H9 (cell line): ENCODE measurements around the gene COQ5. TPM values are rescaled to one million over a fixed set of nuclear protein-coding genes. Genes with fewer than 3 reads are reported as not detected.

Experiments used
- DNase-seq: peaks from one replicate; pipeline ENCODE4 v3.0.0-alpha.2; 2017
- H2AFZ ChIP-seq: one replicate; pipeline ENCODE4 v1.6.1; 2013; ENCODE audit warnings: mild to moderate bottlenecking, low read length, control low read depth, moderate library complexity
- H2AK5ac ChIP-seq: 2 replicates; pipeline ENCODE4 v1.6.1; 2013; ENCODE audit warnings: low read length, control low read depth, mixed read lengths; ENCODE audit not compliant: insufficient read length
- H2BK120ac ChIP-seq: one replicate; pipeline ENCODE4 v1.6.1; 2013; ENCODE audit warnings: low read depth, mild to moderate bottlenecking, low read length, control low read depth, inconsistent platforms; ENCODE audit not compliant: poor library complexity, severe bottlenecking
- H2BK12ac ChIP-seq: 2 replicates; pipeline ENCODE4 v1.6.1; 2013; ENCODE audit warnings: low read length, control low read depth, mixed read lengths, low read depth; ENCODE audit not compliant: insufficient read length
- H2BK15ac ChIP-seq: 2 replicates; pipeline ENCODE4 v1.6.1; 2013; ENCODE audit warnings: low read depth, low read length, control low read depth
- H2BK20ac ChIP-seq: one replicate; pipeline ENCODE4 v1.6.1; 2013; ENCODE audit warnings: low read depth, mild to moderate bottlenecking, low read length, control low read depth, inconsistent platforms; ENCODE audit not compliant: poor library complexity, severe bottlenecking
- H2BK5ac ChIP-seq: 2 replicates; pipeline ENCODE4 v1.6.1; 2013; ENCODE audit warnings: low read length, control low read depth, mixed read lengths; ENCODE audit not compliant: insufficient read length
- H3K14ac ChIP-seq: 2 replicates; pipeline ENCODE4 v1.6.1; 2013; ENCODE audit warnings: low read length, control low read depth; ENCODE audit not compliant: insufficient read depth
- H3K18ac ChIP-seq: 2 replicates; pipeline ENCODE4 v1.6.1; 2013; ENCODE audit warnings: low read depth, mild to moderate bottlenecking, mixed read lengths, low read length, control low read depth; ENCODE audit not compliant: insufficient read length
- H3K23ac ChIP-seq: 2 replicates; pipeline ENCODE4 v1.6.1; 2013; ENCODE audit warnings: low read length, control low read depth, mixed read lengths, low read depth; ENCODE audit not compliant: insufficient read length
- H3K23me2 ChIP-seq: 2 replicates; pipeline ENCODE4 v1.6.1; 2013; ENCODE audit warnings: low read depth, mild to moderate bottlenecking, mixed read lengths, low read length, control low read depth; ENCODE audit not compliant: insufficient read length, poor library complexity, severe bottlenecking
- H3K27ac ChIP-seq: 2 replicates; pipeline ENCODE4 v1.5.1; 2013; ENCODE audit warnings: low read length, control low read depth, mixed read lengths, low read depth; ENCODE audit not compliant: insufficient read length
- H3K27me3 ChIP-seq: 2 replicates; pipeline ENCODE4 v1.6.1; 2013; ENCODE audit warnings: low read length, control low read depth, inconsistent platforms; ENCODE audit not compliant: insufficient read depth
- H3K4ac ChIP-seq: 2 replicates; pipeline ENCODE4 v1.6.1; 2013; ENCODE audit warnings: low read depth, mild to moderate bottlenecking, control low read depth, inconsistent platforms, low read length, moderate library complexity
- H3K4me1 ChIP-seq: 2 replicates; pipeline ENCODE4 v1.6.1; 2013; ENCODE audit warnings: low read length, control low read depth, inconsistent platforms; ENCODE audit not compliant: insufficient read depth
- H3K4me2 ChIP-seq: 2 replicates; pipeline ENCODE4 v1.6.1; 2013; ENCODE audit warnings: low read length, control low read depth, mixed read lengths; ENCODE audit not compliant: insufficient read length, insufficient read depth
- H3K56ac ChIP-seq: 2 replicates; pipeline ENCODE4 v1.6.1; 2013; ENCODE audit warnings: low read depth, mild to moderate bottlenecking, mixed read lengths, low read length, control low read depth; ENCODE audit not compliant: insufficient read length
- H3K79me1 ChIP-seq: 2 replicates; pipeline ENCODE4 v1.6.1; 2013; ENCODE audit warnings: low read depth, mild to moderate bottlenecking, moderate library complexity, low read length, control low read depth, inconsistent platforms; ENCODE audit not compliant: insufficient read depth, poor library complexity, severe bottlenecking
- H3K79me2 ChIP-seq: 2 replicates; pipeline ENCODE4 v1.6.1; 2013; ENCODE audit warnings: low read length, control low read depth, inconsistent platforms; ENCODE audit not compliant: insufficient read depth
- H3K9ac ChIP-seq: 2 replicates; pipeline ENCODE4 v1.6.1; 2013; ENCODE audit warnings: low read length, control low read depth, mixed read lengths; ENCODE audit not compliant: insufficient read length; ENCODE audit errors: extremely low read depth
- H3K9me3 ChIP-seq: one replicate; pipeline ENCODE4 v1.6.1; 2013; ENCODE audit warnings: low read depth, low read length, inconsistent platforms; ENCODE audit not compliant: control insufficient read depth
- H3T11ph ChIP-seq: one replicate; pipeline ENCODE4 v1.6.1; 2013; ENCODE audit warnings: mild to moderate bottlenecking, low read length, control low read depth, inconsistent platforms
- H4K20me1 ChIP-seq: one replicate; pipeline ENCODE4 v1.6.1; 2013; ENCODE audit not compliant: control insufficient read depth, insufficient read length, insufficient read depth
- H4K5ac ChIP-seq: 2 replicates; pipeline ENCODE4 v1.6.1; 2013; ENCODE audit warnings: low read depth, mild to moderate bottlenecking, mixed read lengths, low read length, control low read depth; ENCODE audit not compliant: insufficient read length
- H4K8ac ChIP-seq: replicated peaks from 2 replicates; pipeline ENCODE4 v1.6.1; 2013; ENCODE audit warnings: low read length, control low read depth, mixed read lengths, low read depth; ENCODE audit not compliant: insufficient read length
- H4K91ac ChIP-seq: 2 replicates; pipeline ENCODE4 v1.6.1; 2013; ENCODE audit warnings: low read depth, mild to moderate bottlenecking, moderate library complexity, mixed read lengths, low read length, control low read depth; ENCODE audit not compliant: insufficient read length
- H3K27ac Mint-ChIP-seq, 3 experiments: 2 replicates in 2 of 3; 3 replicates in 1 of 3; pipeline ENCODE4 v1.8.0; 2020 to 2021; ENCODE audit warnings: mixed read lengths in 3 of 3, mild to moderate bottlenecking in 1 of 3, moderate library complexity in 1 of 3
- H3K27me3 Mint-ChIP-seq: 2 replicates; pipeline ENCODE4 v1.8.0; 2021; ENCODE audit warnings: low read depth, mild to moderate bottlenecking, moderate library complexity, mixed read lengths
- H3K36me3 Mint-ChIP-seq, 3 experiments: 2 replicates in 2 of 3; 3 replicates in 1 of 3; pipeline ENCODE4 v1.8.0; 2020 to 2021; ENCODE audit warnings: low read depth in 3 of 3, mixed read lengths in 3 of 3; ENCODE audit not compliant: insufficient read depth in 1 of 3
- H3K4me1 Mint-ChIP-seq, 2 experiments: 2 replicates each; pipeline ENCODE4 v1.8.0; 2020; ENCODE audit warnings: mixed read lengths in 2 of 2
- H3K4me3 Mint-ChIP-seq, 2 experiments: 2 replicates in 1 of 2; 3 replicates in 1 of 2; pipeline ENCODE4 v1.8.0; 2020 to 2021; ENCODE audit warnings: mild to moderate bottlenecking in 2 of 2, mixed read lengths in 2 of 2, moderate library complexity in 1 of 2
- H3K9me3 Mint-ChIP-seq, 2 experiments: 2 replicates in 1 of 2; 3 replicates in 1 of 2; pipeline ENCODE4 v1.8.0; 2020; ENCODE audit warnings: mild to moderate bottlenecking in 2 of 2, mixed read lengths in 2 of 2, moderate library complexity in 1 of 2
- WGBS: extraction: QIAGEN DNeasy Blood & Tissue Kit; methylation state at CpG from one replicate; pipeline ENCODE4 v1.1.7; 2013; ENCODE audit warnings: missing lambda C conversion rate, low lambda C conversion rate, mixed read lengths; ENCODE audit not compliant: insufficient read length; ENCODE audit errors: extremely low coverage; 5-methylcytosine and 5-hydroxymethylcytosine counted together
- total RNA-seq: library from RNA; stranded (reverse); gene quantifications from 2 replicates; pipeline ENCODE4 v1.2.1, GENCODE V29; 2021
- TF ChIP-seq, protein P1 (sequence below): fragments of 200-600 bp; sonication (generic); conservative IDR thresholded peaks from 3 replicates; pipeline ENCODE4 v1.8.0; 2021; ENCODE audit warnings: antibody characterized with exemption, mild to moderate bottlenecking

Gene COQ5
- total RNA-seq, 1 experiment from 2014 or later = 34.8 TPM

DNA sequence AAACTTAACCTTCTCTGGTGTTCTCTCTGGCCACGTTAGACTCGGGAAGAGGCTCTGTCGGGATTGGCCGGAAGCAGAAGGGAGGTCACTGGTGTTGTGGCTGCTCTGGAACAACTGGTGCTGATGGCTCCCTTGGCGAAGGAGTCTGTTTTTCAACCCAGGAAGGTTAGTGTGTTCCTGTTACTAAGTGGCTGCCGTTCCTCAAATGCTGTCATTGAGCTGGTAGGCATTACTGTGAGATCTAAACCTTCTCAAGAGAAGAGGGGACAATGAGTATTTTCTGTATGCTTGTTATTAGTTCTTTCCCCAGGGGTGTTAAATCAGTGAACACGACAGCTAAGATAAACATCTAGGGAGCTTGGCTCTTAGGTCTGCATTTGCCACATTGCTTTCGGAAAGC is 33.9 kb upstream of the COQ5 start:
- Mint-ChIP-seq H3K4me3 (no peak overlapping the region), H3K27me3 (no peaks in the 10 kb centered on the region), H3K27ac (no peak overlapping the region; a peak in 1 of 7 replicates), H3K36me3 (peaks cover 39 to 85% (median 82%) of the 10 kb centered on the region in 3 experiments), H3K9me3 (no peaks in the 10 kb centered on the region), H3K4me1 (no peaks in the 10 kb centered on the region)
- WGBS = no CpG with 5 or more reads among the region's 8 CpGs
- no peak overlapping the region for H3K56ac ChIP-seq
- H3K9me3 ChIP-seq = no peaks in the 10 kb centered on the region
- H3T11ph ChIP-seq = no peak overlapping the region
- H3K18ac ChIP-seq = no peak overlapping the region
- H4K20me1 ChIP-seq = no peaks in the 10 kb centered on the region
- no peak overlapping the region for H2BK15ac ChIP-seq
- DNase-seq = no peak
- no peak overlapping the region for H2AFZ ChIP-seq
- no peaks in the 10 kb centered on the region for H3K23me2 ChIP-seq
- H3K23ac ChIP-seq = no peak overlapping the region
- no peak overlapping the region for H4K5ac ChIP-seq
- H3K14ac ChIP-seq = no peak overlapping the region
- no peak overlapping the region for H2BK120ac ChIP-seq
- H3K4me1 ChIP-seq = no peaks in the 10 kb centered on the region
- H2BK5ac ChIP-seq = no peak overlapping the region
- no peak overlapping the region for H3K9ac ChIP-seq
- H2AK5ac ChIP-seq = no peak overlapping the region
- H3K4ac ChIP-seq = no peak overlapping the region
- H4K91ac ChIP-seq = no peak overlapping the region
- no peak overlapping the region for H4K8ac ChIP-seq
- no peak overlapping the region for H3K4me2 ChIP-seq
- no peak overlapping the region for H2BK12ac ChIP-seq
- no peaks in the 10 kb centered on the region for H3K79me1 ChIP-seq
- H3K79me2 ChIP-seq = no peaks in the 10 kb centered on the region
- no peak overlapping the region for H3K27ac ChIP-seq
- TF ChIP-seq, protein P1, sequence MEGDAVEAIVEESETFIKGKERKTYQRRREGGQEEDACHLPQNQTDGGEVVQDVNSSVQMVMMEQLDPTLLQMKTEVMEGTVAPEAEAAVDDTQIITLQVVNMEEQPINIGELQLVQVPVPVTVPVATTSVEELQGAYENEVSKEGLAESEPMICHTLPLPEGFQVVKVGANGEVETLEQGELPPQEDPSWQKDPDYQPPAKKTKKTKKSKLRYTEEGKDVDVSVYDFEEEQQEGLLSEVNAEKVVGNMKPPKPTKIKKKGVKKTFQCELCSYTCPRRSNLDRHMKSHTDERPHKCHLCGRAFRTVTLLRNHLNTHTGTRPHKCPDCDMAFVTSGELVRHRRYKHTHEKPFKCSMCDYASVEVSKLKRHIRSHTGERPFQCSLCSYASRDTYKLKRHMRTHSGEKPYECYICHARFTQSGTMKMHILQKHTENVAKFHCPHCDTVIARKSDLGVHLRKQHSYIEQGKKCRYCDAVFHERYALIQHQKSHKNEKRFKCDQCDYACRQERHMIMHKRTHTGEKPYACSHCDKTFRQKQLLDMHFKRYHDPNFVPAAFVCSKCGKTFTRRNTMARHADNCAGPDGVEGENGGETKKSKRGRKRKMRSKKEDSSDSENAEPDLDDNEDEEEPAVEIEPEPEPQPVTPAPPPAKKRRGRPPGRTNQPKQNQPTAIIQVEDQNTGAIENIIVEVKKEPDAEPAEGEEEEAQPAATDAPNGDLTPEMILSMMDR = no peak
- H2BK20ac ChIP-seq = no peak overlapping the region
- no peaks in the 10 kb centered on the region for H3K27me3 ChIP-seq
